ENCODE results near the gene TXNIP. TPM values are rescaled to one million over a fixed set of nuclear protein-coding genes. Genes with fewer than 3 reads are reported as not detected.

The TXNIP gene
- total and polyA plus RNA-seq, 12 donors, result 231 to 1,142 (median 750) TPM

DNA sequence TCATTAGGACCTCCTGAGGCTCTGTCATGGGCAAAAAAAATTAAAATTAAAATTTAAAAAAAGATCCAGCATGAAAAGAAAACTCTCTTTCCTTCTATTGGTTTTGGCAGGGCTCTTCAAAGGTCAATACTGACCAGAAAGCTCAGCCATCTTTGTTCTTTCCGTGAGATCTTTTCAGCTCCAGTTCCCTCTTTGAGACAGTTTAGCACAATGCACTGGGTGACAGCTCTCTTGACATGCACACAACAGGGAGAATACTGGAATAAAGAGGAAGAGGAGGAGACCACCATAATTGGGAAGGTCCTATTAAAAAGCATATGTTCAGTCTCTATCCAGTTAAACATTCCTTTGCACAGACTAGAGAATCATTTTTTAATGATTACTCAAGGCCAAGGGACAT lies 44.9 kb downstream of the TXNIP start:
- intact Hi-C loops (cut with DNase I), result no loop called here
- WGBS, 2 donors, result 88% methylated on average over 1 of the region's 1 CpG
- no peak overlapping the region for H3K27ac ChIP-seq
- H3K36me3 ChIP-seq, result peaks cover 0 to 62% (median 6%) of the 10 kb centered on the region in 9 donors
- no peak for ATAC-seq
- no peaks in the 10 kb centered on the region for H3K9me3 ChIP-seq
- no peak for DNase-seq
- H3K27me3 ChIP-seq, result no peaks in the 10 kb centered on the region
- no peak overlapping the region for H3K4me3 ChIP-seq
- H3K4me1 ChIP-seq, result peaks cover 0 to 78% (median 47%) of the 10 kb centered on the region in 9 donors
- TF ChIP-seq, protein P1, sequence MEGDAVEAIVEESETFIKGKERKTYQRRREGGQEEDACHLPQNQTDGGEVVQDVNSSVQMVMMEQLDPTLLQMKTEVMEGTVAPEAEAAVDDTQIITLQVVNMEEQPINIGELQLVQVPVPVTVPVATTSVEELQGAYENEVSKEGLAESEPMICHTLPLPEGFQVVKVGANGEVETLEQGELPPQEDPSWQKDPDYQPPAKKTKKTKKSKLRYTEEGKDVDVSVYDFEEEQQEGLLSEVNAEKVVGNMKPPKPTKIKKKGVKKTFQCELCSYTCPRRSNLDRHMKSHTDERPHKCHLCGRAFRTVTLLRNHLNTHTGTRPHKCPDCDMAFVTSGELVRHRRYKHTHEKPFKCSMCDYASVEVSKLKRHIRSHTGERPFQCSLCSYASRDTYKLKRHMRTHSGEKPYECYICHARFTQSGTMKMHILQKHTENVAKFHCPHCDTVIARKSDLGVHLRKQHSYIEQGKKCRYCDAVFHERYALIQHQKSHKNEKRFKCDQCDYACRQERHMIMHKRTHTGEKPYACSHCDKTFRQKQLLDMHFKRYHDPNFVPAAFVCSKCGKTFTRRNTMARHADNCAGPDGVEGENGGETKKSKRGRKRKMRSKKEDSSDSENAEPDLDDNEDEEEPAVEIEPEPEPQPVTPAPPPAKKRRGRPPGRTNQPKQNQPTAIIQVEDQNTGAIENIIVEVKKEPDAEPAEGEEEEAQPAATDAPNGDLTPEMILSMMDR (IDR thresholded peaks at IDR 0.05), result no peak

DNA sequence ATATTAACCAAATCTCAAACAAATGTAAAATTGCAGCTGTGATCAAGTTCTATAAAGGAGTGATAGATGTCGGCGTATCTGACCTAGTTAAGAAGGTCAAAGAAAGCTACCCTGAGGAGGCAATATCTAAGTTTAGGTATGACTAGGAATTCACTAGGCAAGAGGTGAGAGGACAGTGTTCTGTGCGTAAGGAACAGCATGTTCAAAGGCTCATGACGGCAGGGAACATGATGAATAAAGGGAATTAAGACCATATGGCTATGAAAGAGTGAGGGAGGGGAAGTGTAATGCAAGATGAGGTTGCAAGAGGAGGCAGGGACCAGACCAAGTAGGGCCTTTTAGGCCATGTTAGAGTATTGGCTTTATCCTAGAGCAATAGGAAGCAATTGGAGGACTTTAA lies 47.2 kb downstream of the TXNIP start:
- no peak for DNase-seq
- Histone ChIP-seq H3K4me1 (peaks cover 0 to 55% (median 24%) of the 10 kb centered on the region in 9 donors), H3K36me3 (peaks cover 0 to 81% (median 13%) of the 10 kb centered on the region in 9 donors), H3K27me3 (no peaks in the 10 kb centered on the region), H3K9me3 (no peaks in the 10 kb centered on the region), H3K27ac (peak overlapping the region in 2 of 10 donors; percentile 35 to 49), H3K4me3 (no peak overlapping the region)
- ATAC-seq, result peak in 6 of 8 donors; percentile 25 to 87 (median 54)
- WGBS, 2 donors, result 75 to 77% methylated on average over 4 of the region's 4 CpGs
- intact Hi-C loops (cut with DNase I), result no loop called here
- TF ChIP-seq, protein P1 (IDR thresholded peaks at IDR 0.05), result no peak

DNA sequence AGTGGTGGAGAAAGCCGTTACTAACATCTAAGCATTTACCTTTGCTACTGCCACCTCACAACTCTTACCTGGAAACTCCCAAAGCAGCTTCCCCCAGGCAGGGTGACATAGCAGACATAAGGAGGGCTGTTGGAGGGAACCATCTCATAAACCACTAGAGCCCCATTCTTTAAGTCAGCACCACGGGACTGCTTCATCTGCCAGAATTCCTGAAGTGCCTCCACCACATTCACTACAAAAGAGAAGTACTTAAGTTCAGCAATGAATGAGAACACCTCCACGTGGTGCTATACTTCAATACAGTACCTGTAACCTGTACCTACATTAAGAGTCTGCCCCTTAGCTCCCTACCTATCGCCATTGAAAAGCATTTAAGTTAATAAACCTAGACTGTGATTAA lies 48.8 kb downstream of the TXNIP start:
- Histone ChIP-seq H3K4me1 (peaks cover 0 to 39% (median 15%) of the 10 kb centered on the region in 9 donors), H3K27me3 (no peaks in the 10 kb centered on the region), H3K27ac (no peak overlapping the region), H3K9me3 (no peaks in the 10 kb centered on the region), H3K36me3 (peaks cover 0 to 92% (median 19%) of the 10 kb centered on the region in 9 donors), H3K4me3 (no peak overlapping the region)
- ATAC-seq (no peak), DNase-seq (no peak)
- intact Hi-C loops (cut with DNase I), result no loop called here
- TF ChIP-seq, protein P1 (IDR thresholded peaks at IDR 0.05), result no peak
- 64 to 72% methylated on average over 4 of the region's 4 CpGs for WGBS, 2 donors

DNA sequence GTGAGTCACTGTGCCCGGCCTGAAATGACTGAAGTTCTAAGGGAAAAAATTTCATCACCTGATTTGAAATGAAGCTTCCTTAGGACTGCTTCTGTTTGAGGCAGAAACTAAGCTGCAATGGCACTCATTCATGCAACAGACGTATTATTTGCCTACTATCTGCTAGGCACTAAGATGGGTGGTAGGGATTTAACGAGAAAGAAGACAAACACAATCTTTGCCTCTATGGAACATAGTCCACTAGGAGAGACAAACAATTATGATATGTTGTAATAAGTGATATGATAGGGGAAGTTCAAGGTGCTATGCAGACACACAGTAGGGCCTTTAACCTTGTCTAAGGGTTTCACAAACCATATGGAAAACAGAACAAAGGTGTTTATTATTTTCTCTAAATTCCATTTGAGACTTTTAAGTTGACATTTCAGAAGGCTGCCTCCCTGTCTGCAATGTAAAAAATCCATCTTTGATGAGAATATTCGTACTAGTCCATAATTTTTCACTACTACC lies 49.8 kb downstream of the TXNIP start:
- no peak overlapping the region for H3K27ac ChIP-seq
- H3K9me3 ChIP-seq, result no peaks in the 10 kb centered on the region
- peaks cover 0 to 97% (median 22%) of the 10 kb centered on the region in 9 donors for H3K36me3 ChIP-seq
- H3K4me3 ChIP-seq, result no peak overlapping the region
- intact Hi-C loops (cut with DNase I), result no loop called here
- no peak for ATAC-seq
- DNase-seq, result no peak
- TF ChIP-seq, protein P1 (IDR thresholded peaks at IDR 0.05), result no peak
- no peaks in the 10 kb centered on the region for H3K27me3 ChIP-seq
- H3K4me1 ChIP-seq, result peaks cover 0 to 34% (median 15%) of the 10 kb centered on the region in 9 donors
- 93 to 95% methylated on average over 4 of the region's 4 CpGs for WGBS, 2 donors

All from heart right ventricle (tissue), 16 donors.